ENCODE data around the gene CHST3.

CHST3 gene

GRCh38 chr10:72035252-72035887, 71.2 kb downstream of the CHST3 start:
- DNase-seq: no peak

- no peak for DNase-seq
Observed at GRCh38 chr10:72037266-72037665, 73.1 kb downstream of the CHST3 start.

DNA sequence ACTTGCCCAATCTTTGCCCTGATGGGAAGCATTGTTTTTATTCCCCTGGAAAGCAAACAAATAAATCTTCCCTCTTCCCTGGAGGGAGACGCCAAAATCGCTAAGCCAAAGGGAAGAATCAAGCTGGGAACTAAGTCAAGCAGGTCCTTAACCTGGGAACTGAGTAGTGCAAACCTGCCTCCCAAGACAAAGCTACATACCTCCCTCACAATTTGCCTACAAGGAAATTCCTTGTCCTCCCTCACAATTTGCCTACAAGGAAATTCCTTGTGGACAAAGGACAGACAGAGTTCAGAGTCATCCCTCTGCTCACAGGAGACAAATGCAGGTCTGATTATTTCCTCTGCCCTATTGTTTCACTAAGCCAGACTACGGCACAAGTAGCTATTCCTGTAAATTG, 73.6 kb downstream of the CHST3 start:
- DNase-seq: no peak

- DNase-seq: no peak
Observed at GRCh38 chr10:72038458-72039001, 74.3 kb downstream of the CHST3 start.

GRCh38 chr10:72039377-72039776, 75.2 kb downstream of the CHST3 start:
- no peak for DNase-seq

- no peak for DNase-seq
Observed at GRCh38 chr10:72041491-72041890, 77.3 kb downstream of the CHST3 start.

GRCh38 chr10:72043016-72043834, 79.0 kb downstream of the CHST3 start:
- no peak for DNase-seq

DNA sequence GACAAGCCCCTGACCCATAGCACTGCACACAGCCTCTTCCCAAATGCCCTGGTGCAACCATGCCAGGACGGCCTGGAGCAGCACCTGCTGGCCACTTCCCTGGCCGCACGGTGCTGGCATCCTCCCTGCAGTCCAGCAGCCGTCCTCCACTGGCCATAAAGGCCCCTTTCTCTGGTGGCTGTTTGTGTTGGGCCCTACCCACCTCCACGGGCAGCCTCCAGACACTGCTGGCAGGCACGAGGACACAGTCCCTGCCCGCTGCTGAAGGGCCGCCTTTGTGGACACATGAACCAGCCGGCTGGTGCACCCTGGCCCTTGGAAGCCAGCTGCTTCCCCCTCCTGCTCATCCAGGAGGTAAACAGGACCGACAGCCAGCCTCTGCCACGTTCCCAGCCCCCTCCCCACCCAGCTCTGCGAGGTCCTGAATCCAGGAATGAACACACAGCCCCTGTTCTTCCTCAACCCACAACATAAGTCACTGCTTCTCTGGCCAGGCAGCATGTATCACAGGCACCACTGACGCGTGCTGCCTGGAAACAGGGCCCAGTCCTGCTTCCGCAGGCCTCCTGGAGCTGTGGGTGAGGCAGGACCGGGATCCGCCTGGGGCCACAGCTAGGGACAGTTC, 80.3 kb downstream of the CHST3 start:
- DNase-seq: no peak

- no peak for DNase-seq
Observed at GRCh38 chr10:72045586-72045985, 81.4 kb downstream of the CHST3 start.

DNA sequence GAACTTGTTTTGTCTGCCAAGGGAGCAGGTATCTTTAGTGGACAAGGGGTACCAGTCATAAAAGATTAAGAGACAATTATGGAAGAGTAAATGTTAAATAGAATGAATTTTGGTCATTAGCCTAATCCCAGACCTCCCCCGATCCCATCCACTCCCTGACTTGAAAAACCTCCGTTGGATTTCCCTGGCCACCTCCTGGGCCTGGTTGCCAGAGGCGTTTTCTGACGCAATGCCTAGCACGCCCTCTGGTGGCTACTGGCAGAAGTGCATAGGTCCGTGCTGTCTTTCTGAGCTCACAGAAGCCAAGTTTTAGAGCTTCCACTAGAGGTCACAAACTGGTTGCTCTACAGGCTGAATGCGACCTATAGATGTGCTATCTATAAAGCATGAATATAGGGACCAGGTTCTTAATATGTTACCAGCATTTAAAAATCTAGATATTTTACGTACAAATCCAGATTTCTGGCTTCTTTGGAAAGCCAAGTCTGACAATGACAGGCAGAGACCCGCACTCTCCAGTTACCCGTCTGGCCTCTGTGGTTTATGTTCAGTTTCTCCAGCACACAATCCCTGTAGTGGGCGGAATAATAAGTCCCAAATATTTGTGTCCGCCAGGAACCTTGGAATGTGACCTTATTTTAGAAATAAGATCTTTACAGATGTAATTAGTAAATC, 84.4 kb downstream of the CHST3 start:
- DNase-seq: peak; percentile 87

- DNase-seq: no peak
Observed at GRCh38 chr10:72049472-72049871, 85.3 kb downstream of the CHST3 start.

DNA sequence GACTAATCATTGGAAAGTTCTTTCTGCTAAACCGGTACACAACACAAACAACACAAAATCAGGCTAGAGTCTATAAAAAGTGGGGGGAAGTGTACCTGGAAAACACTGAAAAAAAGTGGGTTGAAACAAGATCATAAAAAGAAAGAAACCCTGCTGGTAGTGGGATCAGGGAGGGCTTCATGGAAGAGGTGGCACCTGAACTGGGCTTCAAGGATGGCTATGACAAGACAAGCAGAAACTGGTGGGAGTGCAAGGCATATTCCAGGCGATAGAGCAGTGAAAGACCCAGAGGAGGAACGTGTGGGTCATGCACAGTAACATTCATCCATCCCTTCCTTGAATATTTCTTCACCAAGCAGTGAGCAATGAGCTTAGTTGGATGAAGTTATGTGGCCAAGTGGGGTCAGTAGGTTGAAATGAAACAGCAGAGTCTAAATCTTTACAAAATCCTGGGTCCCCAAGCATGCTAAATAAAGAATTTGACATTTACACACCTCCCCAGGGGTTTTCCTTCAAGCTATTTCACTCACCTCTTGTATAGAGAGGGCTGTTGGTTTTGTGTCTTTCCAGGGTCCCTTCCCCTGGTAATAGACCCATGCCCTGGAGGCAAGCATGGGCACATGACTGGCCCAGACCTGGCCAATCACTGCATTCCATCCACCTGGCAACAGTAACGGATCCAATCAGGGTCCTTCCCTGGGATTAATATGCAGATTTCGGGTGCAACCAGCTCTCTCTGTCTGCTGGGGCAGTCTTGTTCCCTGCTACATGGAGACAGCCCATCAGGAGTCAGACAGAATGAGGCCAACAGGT, 86.0 kb downstream of the CHST3 start:
- DNase-seq: no peak

DNA sequence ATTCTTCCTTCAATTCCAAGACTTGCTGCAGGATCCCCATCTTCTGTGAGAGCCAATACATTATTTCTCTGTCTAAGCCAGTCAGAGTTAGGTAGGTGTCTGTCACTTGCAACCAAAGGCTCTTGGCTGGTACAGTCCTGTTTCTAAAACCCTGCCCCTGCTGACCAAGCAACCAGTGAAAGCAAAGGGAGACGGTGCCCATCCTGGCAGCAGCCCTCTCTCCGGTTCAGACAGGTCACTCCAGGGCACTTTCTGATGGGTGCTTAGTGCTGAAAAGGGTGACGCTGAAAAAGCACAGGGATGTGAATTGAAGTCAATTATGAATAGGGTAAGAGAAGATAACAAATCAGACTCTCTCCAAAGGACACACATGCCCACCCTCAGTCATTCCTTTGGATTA, 86.7 kb downstream of the CHST3 start:
- DNase-seq: no peak

GRCh38 chr10:72053690-72054089, 89.5 kb downstream of the CHST3 start:
- DNase-seq: no peak

DNA sequence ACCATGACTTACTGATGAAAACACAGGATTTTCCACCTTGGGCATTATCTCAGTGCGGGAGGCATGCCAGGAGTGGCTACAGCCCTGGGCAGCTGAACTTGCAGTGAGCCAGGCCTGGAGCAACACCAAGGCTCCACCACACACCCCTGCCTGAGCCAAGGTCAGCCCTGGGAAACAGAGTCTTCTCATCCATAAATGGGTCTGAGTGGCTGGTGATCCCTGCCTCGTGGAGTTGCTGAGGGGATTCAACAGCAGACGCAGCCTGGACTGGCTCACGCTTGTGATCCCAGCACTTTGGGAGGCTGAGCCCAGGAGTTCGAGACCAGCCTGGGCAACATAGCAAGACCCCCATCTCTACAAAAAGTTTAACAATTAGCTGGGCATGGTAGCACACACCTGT, 91.9 kb downstream of the CHST3 start:
- no peak for DNase-seq

GRCh38 chr10:72056932-72057751, 92.9 kb downstream of the CHST3 start:
- DNase-seq: no peak

DNA sequence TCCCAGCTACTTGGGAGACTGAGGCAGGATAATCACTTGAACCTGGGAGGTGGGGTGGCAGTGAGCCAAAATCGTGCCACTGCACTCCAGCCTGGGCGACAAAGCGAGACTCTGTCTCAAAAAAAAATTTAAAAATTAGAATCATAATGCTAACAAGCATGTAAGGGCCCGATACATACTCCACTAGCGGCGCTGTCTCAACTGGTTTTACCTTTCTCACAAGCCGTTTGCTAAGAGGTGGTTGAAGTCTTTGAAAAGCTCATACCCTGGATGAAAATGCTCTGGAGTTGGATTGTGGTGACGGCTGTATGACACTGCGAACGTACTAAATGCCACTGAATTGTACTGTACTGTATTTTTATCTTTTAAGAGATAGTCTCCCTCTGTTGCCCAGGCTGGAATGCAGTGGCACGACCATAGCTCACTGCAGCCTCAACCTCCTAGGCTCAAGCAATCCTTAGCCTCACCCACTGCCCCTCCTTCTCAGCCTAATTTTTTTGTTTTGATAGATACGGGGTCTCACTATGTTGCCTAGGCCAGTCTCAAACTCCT, 94.2 kb downstream of the CHST3 start:
- DNase-seq: no peak

DNA sequence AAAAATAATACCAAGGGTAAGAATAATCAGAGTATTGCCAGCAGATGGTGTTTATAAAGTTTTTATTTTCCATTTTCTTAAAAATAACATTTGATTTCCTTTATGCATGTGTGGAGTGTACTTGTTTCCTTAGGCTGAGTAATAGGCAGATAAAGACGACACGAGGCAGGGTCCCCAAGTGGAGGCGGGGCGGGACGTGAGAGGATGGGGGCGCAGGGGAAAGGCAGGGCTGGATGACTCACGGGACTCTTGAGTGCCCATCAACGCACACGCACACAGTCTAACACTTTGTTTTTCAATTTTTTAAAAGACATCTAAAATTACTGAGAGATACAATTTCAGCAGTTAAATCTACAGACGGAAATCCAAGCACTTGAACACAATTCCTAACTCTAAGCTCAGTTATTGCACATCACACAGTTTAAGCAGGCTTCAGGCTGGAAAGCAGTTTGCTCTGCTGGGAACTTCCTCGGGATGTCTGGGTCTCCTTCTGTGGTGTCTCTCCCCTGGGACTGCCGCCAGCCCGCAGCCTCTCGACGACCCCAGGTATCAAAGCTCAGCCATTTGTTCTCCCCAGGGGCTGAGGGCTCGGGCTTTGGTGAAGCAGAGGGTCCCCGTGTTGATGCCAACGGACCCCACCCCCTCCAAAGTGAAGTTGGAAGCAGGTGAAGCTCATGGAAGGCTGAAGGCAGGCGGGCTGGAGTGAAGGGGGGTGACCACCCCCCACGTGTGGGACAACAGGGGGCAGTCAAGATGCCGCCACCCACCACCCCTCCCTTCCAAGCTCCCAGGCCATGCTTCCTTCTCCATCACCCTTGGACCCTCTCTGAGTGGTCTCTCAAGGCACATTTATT, 95.0 kb downstream of the CHST3 start:
- DNase-seq: no peak

GRCh38 chr10:72059843-72060822, 95.9 kb downstream of the CHST3 start:
- DNase-seq: no peak
